Activated CD4-positive, alpha-beta memory T cell treated with anti-CD3 and anti-CD28 coated beads, Interleukin-2, amount 10 ng/mL, durations not matched to agents 7 days and 5 days (primary cell): ENCODE results near the gene TM4SF18. TPM values are rescaled to one million over a fixed set of nuclear protein-coding genes. Genes with fewer than 3 reads are reported as not detected.

Experiments
- total RNA-seq, 2 experiments: library from RNA; stranded (reverse); gene quantifications; one replicate each; pipeline ENCODE4 v1.2.3, GENCODE V29; 2021

The TM4SF18 gene
- total RNA-seq, 2 experiments from 2014 or later, result not detected

Other genes starting within 250 kb of the TM4SF18 start
- gene HLTF, start 247.1 kb downstream of the TM4SF18 start, total RNA-seq, result 10 to 100 TPM; 22.2 to 24.5 TPM
- 10 to 100 TPM; 33.0 to 33.7 TPM for gene HPS3, start 204.0 kb downstream of the TM4SF18 start, total RNA-seq
- not detected for gene CP, start 111.8 kb downstream of the TM4SF18 start, total RNA-seq
- gene TM4SF1, start 44.0 kb upstream of the TM4SF18 start, total RNA-seq, result not detected
- gene TM4SF4, start 141.1 kb upstream of the TM4SF18 start, total RNA-seq, result not detected